A673 (cell line): Measurements from ENCODE around the gene PIK3CD. TPM values are rescaled to one million over a fixed set of nuclear protein-coding genes. Genes with fewer than 3 reads are reported as not detected.

Source experiments
- BruUV-seq: library from RNA; stranded (reverse); fragments of 400-500 nt; replicated peaks from 2 replicates; lab custom pipeline; 2021; lab: Mats Ljungman, UMichigan
- CTCF ChIA-PET: fragments of 300-600 bp; sonication (Branson Sonifier 250); formaldehyde crosslinking; loops from one replicate; lab custom pipeline; 2022; ENCODE audit warnings: antibody characterized with exemption; lab: Charles Lee
- POLR2A ChIA-PET: fragments of 300-600 bp; sonication (Branson Sonifier 250); formaldehyde crosslinking; loops from one replicate; lab custom pipeline; 2022; ENCODE audit warnings: antibody characterized with exemption; ENCODE audit not compliant: low non-redundant PET; lab: Charles Lee
- DNase-seq: peaks from one replicate; pipeline ENCODE4 v3.0.0-alpha.2; 2015; ENCODE audit warnings: low spot score
- H3K27ac ChIP-seq: fragments of 200-600 bp; sonication (generic); 2 replicates; pipeline ENCODE4 v1.5.1; 2016; ENCODE audit warnings: mixed run types, low read depth, mild to moderate bottlenecking, mixed read lengths, antibody characterized with exemption, low read length; ENCODE audit not compliant: poor library complexity, severe bottlenecking
- H3K27me3 ChIP-seq: fragments of 200-600 bp; sonication (generic); replicated peaks from 2 replicates; pipeline ENCODE4 v1.6.1; 2017; ENCODE audit warnings: mixed run types, low read depth, mild to moderate bottlenecking, mixed read lengths, antibody characterized with exemption, low read length; ENCODE audit not compliant: insufficient read depth, poor library complexity
- H3K36me3 ChIP-seq: fragments of 200-600 bp; sonication (generic); 2 replicates; pipeline ENCODE4 v1.6.1; 2016; ENCODE audit warnings: mixed run types, mild to moderate bottlenecking, mixed read lengths, antibody characterized with exemption, low read length; ENCODE audit not compliant: insufficient read depth, poor library complexity, severe bottlenecking
- H3K4me1 ChIP-seq: fragments of 200-600 bp; sonication (generic); 2 replicates; pipeline ENCODE4 v1.6.1; 2017; ENCODE audit warnings: mixed run types, mild to moderate bottlenecking, mixed read lengths, antibody characterized with exemption, low read length; ENCODE audit not compliant: insufficient read depth, poor library complexity, severe bottlenecking
- H3K4me3 ChIP-seq: fragments of 200-600 bp; sonication (generic); 2 replicates; pipeline ENCODE4 v1.5.1; 2016; ENCODE audit warnings: low read depth, mixed run types, mild to moderate bottlenecking, mixed read lengths, low read length; ENCODE audit not compliant: poor library complexity, severe bottlenecking
- H3K9me3 ChIP-seq: fragments of 200-600 bp; sonication (generic); 2 replicates; pipeline ENCODE4 v1.6.1; 2016; ENCODE audit warnings: mixed run types, low read depth, mild to moderate bottlenecking, mixed read lengths, antibody characterized with exemption, low read length; ENCODE audit not compliant: poor library complexity, severe bottlenecking
- CTCF ChIP-seq: fragments of 300-800, 200-600 bp; sonication (generic); conservative IDR thresholded peaks from 2 replicates; pipeline ENCODE4 v1.5.1; 2017; ENCODE audit warnings: low read depth, mild to moderate bottlenecking, antibody characterized with exemption, low read length, moderate library complexity, mixed read lengths
- EZH2 ChIP-seq: fragments of 200-600 bp; sonication (generic); IDR thresholded peaks from 2 replicates; pipeline ENCODE4 v1.6.1; 2017; ENCODE audit warnings: borderline replicate concordance, low read depth, mild to moderate bottlenecking, mixed read lengths, antibody characterized with exemption, low read length; ENCODE audit not compliant: poor library complexity, severe bottlenecking
- intact Hi-C: fragments of 100-400 bp; cut with micrococcal nuclease; formaldehyde crosslinking; loops from one replicate; pipeline ENCODE4 v1.10.0; 2022; ENCODE audit not compliant: unreplicated experiment
- total RNA-seq: library from RNA; stranded (reverse); gene quantifications from 2 replicates; pipeline ENCODE4 v1.2.3, GENCODE V29; 2021

Gene PIK3CD
- total RNA-seq, 1 experiment from 2014 or later: 2.1 TPM

GRCh38 chr1:9665193-9665592 lies 13.7 kb downstream of the PIK3CD start:
- Histone ChIP-seq H3K27me3 (no peaks in the 10 kb centered on the region), H3K9me3 (no peaks in the 10 kb centered on the region), H3K27ac (no peak overlapping the region), H3K36me3 (no peaks in the 10 kb centered on the region), H3K4me3 (no peak overlapping the region), H3K4me1 (no peaks in the 10 kb centered on the region)
- TF ChIP-seq EZH2 (no peak), CTCF (no peak)
- BruUV-seq: no TSS peak
- intact Hi-C loops: no loop called here
- POLR2A ChIA-PET: no interaction called here
- CTCF ChIA-PET: interaction anchor here (0.6 kb wide), 1 partner anchor 207 kb away, joined by 5 read pairs; no protein-coding TSS in a partner anchor
- no peak for DNase-seq

GRCh38 chr1:9668080-9668479 lies 16.5 kb downstream of the PIK3CD start:
- H3K4me3 ChIP-seq: no peak overlapping the region
- no peaks in the 10 kb centered on the region for H3K27me3 ChIP-seq
- intact Hi-C loops: no loop called here
- no peaks in the 10 kb centered on the region for H3K4me1 ChIP-seq
- ChIA-PET CTCF (no interaction called here), POLR2A (interaction anchor here (0.7 kb wide), 1 partner anchor 205 kb away, joined by 6 read pairs; no protein-coding TSS in a partner anchor)
- DNase-seq: no peak
- no TSS peak for BruUV-seq
- no peaks in the 10 kb centered on the region for H3K36me3 ChIP-seq
- TF ChIP-seq CTCF: no peak
- TF ChIP-seq EZH2: no peak
- H3K9me3 ChIP-seq: no peaks in the 10 kb centered on the region
- H3K27ac ChIP-seq: no peak overlapping the region

- CTCF ChIA-PET: no interaction called here
Measured at GRCh38 chr1:9670085-9670484, 18.6 kb downstream of the PIK3CD start.

More at GRCh38 chr1:9670085-9670484, 18.6 kb downstream of the PIK3CD start:
- H3K4me3 ChIP-seq: no peak overlapping the region
- no peak for DNase-seq
- no peaks in the 10 kb centered on the region for H3K27me3 ChIP-seq
- no peak overlapping the region for H3K27ac ChIP-seq
- TF ChIP-seq CTCF (no peak), EZH2 (no peak)
- H3K36me3 ChIP-seq: no peaks in the 10 kb centered on the region
- intact Hi-C loops: no loop called here
- BruUV-seq: no TSS peak
- POLR2A ChIA-PET: no interaction called here
- no peaks in the 10 kb centered on the region for H3K4me1 ChIP-seq
- H3K9me3 ChIP-seq: no peaks in the 10 kb centered on the region
